OCI-LY7 (cell line): ENCODE results near the gene MMRN1. TPM values are rescaled to one million over a fixed set of nuclear protein-coding genes. Genes with fewer than 3 reads are reported as not detected.

Source experiments
- total RNA-seq, 2 experiments: library from RNA; depleted of rRNA in 1 of 2; stranded (reverse); fragments of >200 nt in 1 of 2; shearing (Covaris generic) in 1 of 2; gene quantifications; 2 replicates each; pipeline ENCODE4 v1.2.3, GENCODE V29; 2014 to 2022

The MMRN1 gene
- total RNA-seq, 2 experiments from 2014 or later, result 0.13 TPM; not detected in 1

Other genes with a start within 250 kb of the MMRN1 start
- not detected in 2 replicates for gene SNCA, start 57.7 kb upstream of the MMRN1 start, total RNA-seq (2014; rRNA removed; shearing (Covaris generic))
- not detected in 2 replicates for gene SNCA, start 57.7 kb upstream of the MMRN1 start, total RNA-seq (2022)
- not detected in 2 replicates for gene CCSER1, start 232.5 kb downstream of the MMRN1 start, total RNA-seq (2014; rRNA removed; shearing (Covaris generic))
- gene CCSER1, start 232.5 kb downstream of the MMRN1 start, total RNA-seq (2022), result not detected in 2 replicates